AG10803 (cell line): ENCODE results near the gene RINL.

ENCODE experiments used
- DNase-seq: peaks from one replicate; pipeline ENCODE4 v3.0.0; 2010; ENCODE audit warnings: low read depth
- H3K4me3 ChIP-seq: 2 replicates; pipeline ENCODE4 v1.5.1; 2011; ENCODE audit warnings: mild to moderate bottlenecking, low read length, control low read depth
- TF ChIP-seq, protein P1 (sequence below): conservative IDR thresholded peaks from 2 replicates; pipeline ENCODE4 v1.5.1; 2011; ENCODE audit warnings: mild to moderate bottlenecking, low read length, control low read depth, inconsistent platforms

Gene RINL

DNA sequence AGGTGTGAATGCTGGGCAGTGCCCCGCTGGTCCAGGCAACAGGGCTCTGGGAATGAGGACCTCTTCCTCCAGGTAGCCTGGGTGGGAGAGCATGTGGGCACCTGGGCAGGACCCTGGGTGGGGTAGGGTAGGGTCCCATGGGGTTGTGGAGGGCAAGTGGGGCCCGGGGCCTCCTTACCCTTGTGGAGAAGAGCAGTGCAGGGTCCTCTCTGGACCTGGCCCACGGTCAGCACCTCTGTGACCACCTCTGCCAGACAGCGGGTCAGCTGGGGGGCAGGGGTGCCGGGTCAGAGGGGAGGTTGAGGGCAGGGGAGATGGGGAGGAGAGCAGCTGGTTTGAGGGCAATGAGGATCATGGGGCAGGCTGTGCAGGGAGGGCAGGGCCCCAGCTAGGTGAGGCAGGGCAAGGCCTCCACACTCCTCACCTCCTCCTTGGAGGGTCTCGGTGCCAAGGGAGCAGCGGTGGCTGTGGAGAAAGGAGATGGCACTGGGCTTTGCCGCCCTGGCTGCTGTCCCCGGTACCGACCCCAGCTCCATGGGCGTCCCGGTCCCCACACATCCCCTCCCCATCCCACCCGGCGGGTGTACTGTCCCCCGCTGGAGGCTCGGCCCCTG, 33.4 kb upstream of the RINL start:
- TF ChIP-seq, protein P1, sequence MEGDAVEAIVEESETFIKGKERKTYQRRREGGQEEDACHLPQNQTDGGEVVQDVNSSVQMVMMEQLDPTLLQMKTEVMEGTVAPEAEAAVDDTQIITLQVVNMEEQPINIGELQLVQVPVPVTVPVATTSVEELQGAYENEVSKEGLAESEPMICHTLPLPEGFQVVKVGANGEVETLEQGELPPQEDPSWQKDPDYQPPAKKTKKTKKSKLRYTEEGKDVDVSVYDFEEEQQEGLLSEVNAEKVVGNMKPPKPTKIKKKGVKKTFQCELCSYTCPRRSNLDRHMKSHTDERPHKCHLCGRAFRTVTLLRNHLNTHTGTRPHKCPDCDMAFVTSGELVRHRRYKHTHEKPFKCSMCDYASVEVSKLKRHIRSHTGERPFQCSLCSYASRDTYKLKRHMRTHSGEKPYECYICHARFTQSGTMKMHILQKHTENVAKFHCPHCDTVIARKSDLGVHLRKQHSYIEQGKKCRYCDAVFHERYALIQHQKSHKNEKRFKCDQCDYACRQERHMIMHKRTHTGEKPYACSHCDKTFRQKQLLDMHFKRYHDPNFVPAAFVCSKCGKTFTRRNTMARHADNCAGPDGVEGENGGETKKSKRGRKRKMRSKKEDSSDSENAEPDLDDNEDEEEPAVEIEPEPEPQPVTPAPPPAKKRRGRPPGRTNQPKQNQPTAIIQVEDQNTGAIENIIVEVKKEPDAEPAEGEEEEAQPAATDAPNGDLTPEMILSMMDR = no peak
- no peak overlapping the region for H3K4me3 ChIP-seq
- DNase-seq = no peak

DNA sequence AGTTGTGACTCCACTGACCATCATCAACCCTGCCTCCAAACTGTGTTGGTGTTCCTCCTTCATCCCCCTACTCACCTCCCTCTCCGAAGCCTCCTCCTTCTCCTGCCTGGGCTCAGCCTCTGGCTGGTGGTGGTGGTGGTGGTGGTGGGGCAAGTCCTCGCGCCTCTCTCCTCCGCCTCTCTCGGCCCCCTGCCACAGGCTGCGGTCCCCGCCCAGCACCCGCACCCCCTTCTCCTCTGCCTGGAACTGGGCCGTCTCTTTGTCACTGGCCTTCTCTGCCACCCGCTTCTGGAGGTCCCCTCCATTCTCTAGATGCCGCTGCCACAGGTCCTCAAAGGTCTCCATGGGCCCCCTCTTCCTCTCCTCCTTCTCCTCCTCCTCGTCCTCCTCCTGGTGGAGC, 32.4 kb upstream of the RINL start:
- no peak for DNase-seq
- TF ChIP-seq, protein P1 = no peak
- no peak overlapping the region for H3K4me3 ChIP-seq

DNA sequence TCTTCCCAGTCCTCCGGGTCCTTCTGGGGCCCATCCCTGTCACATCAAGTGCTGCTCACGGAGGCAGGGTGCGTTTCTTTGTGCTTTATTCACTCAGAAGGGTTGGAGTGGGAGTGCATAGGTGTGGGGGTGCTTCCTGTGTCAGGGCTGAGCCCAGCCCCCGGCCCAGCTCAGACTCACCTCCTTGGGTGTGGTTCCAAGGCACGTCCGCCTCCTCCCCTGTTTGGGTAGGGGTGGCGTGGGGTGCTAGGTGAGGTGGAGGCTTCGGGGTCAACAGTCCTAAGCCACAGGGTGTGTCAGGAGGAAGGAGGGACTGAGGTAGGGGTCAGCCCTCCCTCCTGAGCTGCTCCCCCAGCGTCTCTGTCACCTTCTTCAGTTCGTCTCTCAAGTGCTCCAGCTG, 30.8 kb upstream of the RINL start:
- TF ChIP-seq, protein P1 = no peak
- no peak overlapping the region for H3K4me3 ChIP-seq

DNA sequence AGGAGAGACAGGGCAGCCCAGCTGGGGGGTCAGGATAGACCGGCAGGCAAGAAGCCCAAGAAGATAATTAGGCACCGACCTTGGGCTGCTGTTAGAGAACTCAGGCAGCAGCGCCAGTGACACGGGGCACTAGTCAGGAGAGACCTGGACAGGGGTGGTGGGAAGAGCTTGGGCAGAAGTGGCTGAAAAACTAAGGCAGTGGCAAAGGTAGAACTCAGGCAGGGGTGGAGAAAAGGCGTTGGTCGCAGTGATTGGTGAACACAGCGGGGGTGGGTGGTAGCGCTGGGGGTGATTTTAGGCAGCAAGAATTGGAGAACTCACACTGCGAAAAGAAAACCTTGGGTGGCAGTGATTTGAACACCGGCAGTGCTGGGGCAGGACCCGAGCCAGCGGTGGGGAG, 29.6 kb upstream of the RINL start:
- H3K4me3 ChIP-seq = no peak overlapping the region
- TF ChIP-seq, protein P1 = no peak
- no peak for DNase-seq

More for the DNA sequence above, 30.8 kb upstream of the RINL start:
- no peak for DNase-seq

DNA sequence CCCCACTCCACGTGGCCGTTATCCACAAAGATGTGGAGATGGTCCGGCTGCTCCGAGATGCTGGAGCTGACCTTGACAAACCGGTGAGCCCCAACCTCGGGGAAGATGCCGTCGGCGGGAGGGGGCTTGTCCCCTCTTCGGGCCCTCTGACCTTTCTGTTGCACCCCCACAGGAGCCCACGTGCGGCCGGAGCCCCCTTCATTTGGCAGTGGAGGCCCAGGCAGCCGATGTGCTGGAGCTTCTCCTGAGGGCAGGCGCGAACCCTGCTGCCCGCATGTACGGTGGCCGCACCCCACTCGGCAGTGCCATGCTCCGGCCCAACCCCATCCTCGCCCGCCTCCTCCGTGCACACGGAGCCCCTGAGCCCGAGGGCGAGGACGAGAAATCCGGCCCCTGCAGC, 29.2 kb upstream of the RINL start:
- TF ChIP-seq, protein P1 = no peak
- no peak overlapping the region for H3K4me3 ChIP-seq
- no peak for DNase-seq

DNA sequence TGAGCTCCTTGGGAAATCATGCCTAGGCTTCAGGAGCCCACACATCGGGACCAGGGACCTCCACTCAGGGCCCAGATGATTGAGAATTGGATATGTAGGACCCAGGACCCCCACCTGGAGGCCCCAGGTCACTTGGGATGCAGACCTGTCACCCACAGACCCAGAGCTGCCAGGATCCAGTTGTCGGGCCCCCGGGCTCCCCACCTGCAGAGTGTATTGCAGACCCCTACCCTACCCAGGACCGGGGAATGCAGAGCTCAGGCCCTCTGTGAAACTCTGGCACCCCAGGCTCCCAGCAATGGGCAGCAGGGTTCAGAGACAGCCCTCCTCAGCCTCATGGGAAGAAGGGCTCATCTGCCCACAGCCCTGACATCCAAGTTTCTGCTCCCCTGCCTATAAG, 27.5 kb upstream of the RINL start:
- DNase-seq = no peak
- TF ChIP-seq, protein P1 = no peak
- H3K4me3 ChIP-seq = no peak overlapping the region
